Activated CD8-positive, alpha-beta memory T cell treated with anti-CD3 and anti-CD28 coated beads, Interleukin-2, amount 50 U/mL, for 24 hours (primary cell): Measurements from ENCODE around the gene SPINT2.
"Not testable (repeated sequence)": the region's sequence is repeated elsewhere in the genome, so short reads cannot be mapped to it uniquely, and the experiment has no call there.

Experiments used
- DNase-seq: peaks from one replicate; pipeline ENCODE4 v3.0.0-alpha.2; 2020; ENCODE audit errors: extremely low read depth

The SPINT2 gene

GRCh38 chr19:38239816-38240215 is 24.6 kb upstream of the SPINT2 start:
- no peak for DNase-seq

DNA sequence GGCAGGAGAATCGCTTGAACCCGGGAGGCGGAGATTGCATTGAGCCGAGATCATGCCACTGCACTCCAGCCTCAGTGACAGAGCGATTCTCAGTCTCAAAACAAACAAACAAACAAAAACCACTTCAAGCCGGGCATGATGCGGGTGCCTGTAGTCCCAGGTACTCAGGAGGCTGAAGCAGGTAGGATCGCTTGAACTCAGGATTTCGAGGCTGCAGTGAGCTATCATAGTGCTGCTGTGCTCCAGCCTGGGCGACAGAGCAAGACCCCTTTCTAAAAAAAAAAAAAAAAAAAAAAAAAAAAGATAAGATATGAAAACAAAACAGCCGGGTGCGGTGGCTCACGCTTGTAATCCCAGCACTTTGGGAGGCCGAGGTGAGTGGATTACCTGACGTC is 21.1 kb upstream of the SPINT2 start:
- no peak for DNase-seq

DNA sequence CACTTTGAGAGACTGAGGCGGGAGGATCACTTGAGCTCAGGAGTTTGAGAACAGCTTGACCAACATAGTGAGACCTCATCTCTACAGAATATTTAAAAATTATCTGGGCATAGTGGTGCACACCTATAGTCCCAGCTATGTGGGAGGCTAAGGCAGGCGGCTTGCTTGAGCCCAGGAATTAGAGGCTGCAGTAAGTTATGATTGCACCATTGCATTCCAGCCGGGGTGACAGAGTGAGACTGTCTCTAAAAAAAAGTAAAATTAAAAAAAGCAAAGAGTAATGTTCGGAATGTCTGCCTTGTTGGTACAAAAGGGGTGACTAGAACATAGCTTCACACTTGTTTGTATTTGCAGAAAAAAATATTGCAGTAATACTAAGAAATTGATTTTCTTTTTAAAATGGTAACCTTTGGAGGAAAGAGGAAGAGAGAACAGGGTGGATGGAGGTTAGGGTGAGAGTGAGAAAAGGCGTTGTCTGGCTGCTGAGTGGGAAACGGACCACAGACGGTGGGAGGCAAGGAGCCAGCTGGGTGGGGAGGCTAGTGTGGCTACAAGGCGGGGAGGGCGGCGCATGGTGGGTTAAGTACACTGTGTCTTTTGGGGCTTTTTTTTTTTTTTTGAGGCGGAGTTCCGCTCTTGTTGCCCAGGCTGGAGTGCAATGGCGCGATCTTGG is 18.4 kb upstream of the SPINT2 start:
- DNase-seq: no peak

GRCh38 chr19:38247126-38247525 is 17.2 kb upstream of the SPINT2 start:
- no peak for DNase-seq

DNA sequence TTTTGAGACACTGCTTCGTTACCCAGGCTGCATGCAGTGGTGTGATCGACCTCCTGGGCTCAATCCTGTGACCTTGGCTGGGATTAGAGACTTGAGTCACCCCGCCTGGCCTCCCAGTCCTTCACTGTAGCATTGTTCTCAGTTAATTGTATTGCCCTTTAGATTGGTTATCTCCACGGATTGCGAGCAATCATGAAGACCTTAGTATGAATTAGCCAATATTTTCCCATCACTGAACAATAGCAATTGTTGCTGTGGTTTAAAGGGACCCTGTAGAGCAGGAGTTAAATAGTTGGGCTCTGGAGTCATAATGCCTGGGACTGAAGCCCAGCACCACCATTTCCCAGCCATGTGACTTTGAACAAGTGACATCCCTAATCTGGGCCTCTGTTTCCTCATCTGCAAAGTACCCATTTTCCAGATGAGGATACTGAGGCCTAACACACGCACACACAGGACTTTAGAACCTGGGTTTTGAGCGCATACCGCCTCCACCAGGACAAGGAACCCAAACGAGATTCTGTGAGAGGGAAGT is 16.6 kb upstream of the SPINT2 start:
- DNase-seq: no peak

DNA sequence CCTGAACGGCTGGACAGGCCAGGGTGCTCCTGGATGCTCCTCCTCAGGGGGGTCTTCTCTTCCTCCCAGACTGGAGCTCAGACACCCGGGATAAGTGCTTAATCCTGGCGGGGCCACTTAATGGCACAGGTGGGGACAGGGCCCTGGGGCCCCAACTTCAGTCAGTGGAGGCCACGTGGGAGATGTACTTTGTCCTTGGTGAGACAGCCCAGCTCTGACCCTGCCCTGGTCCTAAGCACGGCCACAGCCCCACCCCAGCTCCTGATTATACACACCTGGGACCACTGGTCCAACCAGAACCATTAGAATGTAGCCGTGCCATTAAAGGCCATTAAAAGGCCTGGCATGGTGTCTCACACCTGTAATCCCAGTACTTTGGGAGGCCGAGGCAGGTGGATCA is 16.0 kb upstream of the SPINT2 start:
- DNase-seq: no peak

DNA sequence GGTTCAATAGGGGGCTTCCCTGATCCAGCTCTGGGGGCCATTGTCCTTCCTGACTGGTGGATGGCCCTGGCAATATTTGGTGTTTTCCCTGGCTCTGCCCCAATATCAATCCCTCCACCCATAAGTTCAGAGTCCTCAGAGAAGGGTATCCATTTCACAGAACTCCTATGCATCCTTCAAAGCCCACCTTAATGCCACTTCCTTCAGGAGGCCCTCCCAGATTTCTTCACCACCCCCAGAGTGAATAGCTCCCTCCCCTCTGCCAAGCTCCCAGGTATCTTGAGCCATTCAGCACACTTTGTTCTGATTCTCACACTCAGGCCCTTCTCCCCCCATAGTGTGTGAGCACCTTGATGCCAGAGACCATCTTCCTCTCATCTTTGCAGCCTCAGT is 13.9 kb upstream of the SPINT2 start:
- no peak for DNase-seq

GRCh38 chr19:38250821-38251563 is 13.4 kb upstream of the SPINT2 start:
- no peak for DNase-seq

GRCh38 chr19:38251564-38252051 is 12.8 kb upstream of the SPINT2 start:
- DNase-seq: no peak

DNA sequence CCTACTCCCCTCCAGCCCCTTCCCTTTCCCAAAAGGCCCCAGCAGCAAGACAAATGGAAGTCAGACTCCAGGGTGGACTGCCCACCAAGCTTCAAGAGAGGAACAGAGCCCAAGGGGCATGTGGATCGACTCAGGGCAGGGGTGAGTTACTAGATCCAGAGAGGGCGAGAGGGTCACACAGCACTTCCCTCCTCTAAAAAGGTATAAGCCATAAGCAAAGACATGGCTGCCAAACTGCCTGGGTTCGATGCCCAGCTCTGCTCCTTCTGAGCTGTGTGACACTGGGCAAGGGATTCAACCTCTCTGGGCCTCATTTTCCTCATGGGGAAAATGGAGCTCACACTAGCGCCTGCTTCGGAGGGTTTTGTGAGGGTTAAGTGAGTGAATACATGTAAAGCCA is 12.0 kb upstream of the SPINT2 start:
- no peak for DNase-seq

DNA sequence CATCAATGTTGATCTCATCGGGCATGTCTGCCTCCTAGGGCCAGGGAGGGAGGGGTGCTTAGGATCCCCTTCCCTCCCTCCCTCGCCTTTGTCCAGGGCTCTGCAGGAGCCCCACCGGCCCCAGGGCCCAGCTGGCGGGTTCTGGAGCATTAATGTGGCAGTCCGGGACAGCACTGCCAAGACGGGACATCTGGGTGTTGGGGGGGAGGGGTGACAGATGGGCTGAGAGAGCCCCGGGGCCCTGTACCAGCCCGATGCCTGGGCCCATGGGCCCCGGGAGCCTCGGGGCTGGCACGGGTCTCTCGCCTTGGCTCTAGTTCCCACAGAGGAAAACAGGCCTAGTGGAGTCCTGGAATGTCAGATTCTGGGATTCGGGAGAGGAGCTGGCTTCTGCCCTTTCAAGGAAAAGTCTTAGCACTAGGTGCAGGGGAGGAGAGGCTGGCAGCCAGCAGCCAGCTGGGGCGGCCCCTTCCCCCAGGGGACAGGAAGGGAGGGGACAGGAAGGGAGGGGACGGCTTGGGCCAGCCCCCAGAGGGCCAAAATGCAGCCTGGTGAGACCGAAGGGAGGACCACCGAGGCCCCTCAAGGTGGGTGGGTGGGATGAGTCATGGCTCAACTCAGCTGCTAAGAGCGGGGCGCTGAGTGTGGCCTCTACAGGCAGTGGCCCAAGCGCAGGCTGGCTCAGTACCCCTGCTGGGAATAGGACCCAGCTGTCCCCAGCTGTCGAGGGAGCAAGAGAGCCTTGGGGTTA is 11.3 kb upstream of the SPINT2 start:
- no peak for DNase-seq

DNA sequence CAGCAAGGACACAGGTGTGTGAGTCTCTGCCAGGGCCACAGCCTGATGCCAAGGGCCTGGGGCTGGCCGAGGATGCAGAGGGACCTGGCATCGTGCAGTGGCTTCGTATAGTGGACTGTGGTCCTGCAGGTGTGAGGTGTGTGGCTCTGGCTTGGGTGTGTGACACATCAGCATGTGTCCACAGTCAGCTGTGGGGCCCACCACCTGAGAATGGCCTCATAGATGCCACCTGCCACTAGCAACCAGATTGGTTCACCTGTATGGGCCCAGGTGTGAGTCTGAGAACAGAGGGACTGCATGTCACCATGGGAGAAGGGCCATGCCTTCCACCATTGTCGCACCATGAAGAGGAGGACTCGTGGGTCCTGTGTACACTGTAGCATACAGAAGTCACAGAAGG is 10.6 kb upstream of the SPINT2 start:
- DNase-seq: no peak

DNA sequence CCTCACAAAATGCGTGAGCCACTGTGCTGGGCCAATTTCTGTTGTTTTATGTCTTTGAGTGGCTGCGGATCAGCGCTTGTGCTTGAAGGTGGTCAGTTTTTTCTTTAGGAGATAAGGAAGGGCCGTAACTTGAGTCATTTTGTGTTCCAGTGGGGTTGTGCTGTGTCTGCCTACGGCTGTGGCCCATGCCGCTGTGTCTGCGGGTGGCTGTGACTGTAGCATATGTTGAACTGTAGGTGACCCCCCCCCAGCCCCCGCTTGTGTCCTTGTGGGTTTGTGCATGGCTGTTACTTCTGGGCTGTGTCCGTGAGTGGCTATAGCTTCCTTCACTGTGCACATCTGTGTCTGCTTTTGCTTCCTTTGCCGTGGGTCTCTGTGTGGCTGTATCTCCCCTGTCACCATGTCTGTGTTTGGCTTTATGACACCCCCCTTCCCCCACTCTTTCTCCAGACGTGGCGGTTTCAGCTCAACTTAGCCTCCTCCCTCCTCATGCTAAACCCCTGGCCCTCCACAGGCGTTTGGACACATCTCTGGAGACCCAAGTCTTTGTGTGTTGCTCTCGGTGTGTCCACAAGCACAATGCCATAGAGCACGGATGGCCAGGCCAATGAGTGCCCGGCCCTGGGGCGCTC is 8.9 kb upstream of the SPINT2 start:
- no peak for DNase-seq

- not testable (repeated sequence) for DNase-seq
Measured at GRCh38 chr19:38261942-38262341, 2.4 kb upstream of the SPINT2 start.

DNA sequence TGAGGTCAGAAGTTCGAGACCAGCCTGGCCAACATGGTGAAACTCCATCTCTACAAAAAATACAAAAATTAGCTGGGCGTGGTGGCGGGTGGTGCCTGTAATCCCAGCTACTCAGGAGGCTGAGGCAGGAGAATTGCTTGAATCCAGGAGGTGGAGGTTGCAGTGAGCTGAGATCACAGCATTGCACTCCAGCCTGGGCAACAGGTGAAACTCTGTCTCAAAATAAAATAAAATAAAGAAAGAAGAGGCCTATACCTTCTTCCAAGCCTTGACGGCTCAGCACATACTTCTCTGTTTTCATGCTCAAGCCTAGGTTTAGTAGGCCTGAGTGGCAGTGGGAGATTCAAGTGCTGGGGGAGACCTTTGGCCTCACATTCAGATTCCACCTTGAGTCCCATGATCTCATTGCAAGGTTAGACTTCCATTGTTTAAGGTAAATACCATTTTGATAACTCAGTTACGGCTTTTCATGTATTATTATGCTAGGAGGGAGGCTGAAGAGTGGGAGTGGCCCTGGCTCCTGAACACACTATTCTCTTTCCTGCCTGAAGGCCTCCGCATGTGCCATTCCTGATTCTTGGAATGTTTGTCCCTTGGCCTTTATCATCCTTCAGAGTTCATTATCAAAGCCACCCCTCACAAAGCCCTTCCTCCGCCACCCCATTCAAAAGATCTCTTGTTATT is 1.6 kb upstream of the SPINT2 start:
- DNase-seq: no peak

DNA sequence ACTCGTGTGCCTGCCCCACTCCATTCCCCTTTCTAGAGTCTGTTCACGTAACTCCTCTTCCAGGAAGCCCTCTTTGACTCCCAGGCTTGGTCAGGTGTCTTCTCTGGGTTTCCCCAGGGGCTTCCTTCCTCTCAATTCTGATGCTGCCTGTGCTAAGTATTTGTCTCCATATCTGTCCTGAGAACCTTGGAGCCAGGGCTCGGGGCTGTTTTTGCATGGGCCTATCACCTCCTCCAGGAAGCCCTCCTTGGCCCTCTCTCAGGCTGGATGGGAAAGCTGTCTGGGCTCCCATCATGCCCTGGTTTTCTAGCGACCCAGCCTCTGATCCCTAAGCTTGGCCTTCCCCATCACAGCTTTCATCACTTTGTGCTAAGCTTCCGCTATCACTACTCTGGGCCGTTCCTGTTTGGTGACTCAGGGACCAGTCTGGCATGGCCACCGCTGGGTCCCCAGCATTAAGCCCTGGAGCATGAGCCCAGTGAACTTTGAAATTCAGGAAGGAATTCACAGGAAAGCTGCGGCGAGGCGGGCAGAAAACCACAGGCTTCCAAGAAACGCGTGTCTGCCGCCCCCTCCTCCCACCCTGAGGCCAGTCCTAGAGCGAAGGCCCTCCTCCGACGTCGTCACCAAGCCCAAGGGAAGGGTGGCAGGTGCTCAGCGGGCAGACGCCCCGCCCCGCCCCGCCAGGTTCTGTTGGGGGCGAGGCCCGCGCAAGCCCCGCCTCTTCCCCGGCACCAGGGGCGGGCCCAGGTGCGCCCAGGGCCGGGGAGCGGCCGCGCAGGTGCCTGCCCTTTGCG is 486 bp upstream of the SPINT2 start:
- peak; percentile 30 for DNase-seq

DNA sequence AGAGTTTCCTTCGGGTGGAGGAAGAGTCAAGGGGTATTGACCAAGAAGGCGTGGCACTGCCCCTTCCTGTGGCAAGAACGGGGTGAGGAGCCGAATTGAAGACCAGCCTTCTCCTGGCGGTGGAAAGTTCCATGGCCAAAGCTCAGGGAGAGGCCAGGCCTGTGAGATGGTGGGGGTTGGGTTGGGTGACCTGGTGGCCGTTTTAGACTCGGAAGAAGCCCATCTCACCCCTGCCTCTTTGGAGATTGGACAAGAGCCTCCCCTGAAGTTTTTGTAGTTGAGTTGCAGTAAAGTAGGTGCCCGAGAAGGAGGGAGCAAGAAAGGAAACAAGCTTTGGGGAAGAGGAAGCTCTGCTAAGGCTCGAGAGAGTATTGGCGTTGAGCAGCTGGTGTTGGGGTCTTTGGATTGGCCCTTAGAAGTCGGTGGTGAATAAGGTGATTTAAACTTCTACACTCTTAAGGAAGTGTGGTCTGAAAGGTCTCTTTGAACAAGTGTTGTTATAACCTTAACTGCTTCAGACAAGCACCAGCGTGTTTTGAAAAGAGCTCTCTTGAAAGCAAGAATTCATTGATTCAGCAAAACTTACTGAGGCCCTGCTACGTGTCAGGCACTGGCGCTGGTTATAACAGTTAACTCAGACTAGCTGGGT is 964 bp downstream of the SPINT2 start:
- DNase-seq: no peak

DNA sequence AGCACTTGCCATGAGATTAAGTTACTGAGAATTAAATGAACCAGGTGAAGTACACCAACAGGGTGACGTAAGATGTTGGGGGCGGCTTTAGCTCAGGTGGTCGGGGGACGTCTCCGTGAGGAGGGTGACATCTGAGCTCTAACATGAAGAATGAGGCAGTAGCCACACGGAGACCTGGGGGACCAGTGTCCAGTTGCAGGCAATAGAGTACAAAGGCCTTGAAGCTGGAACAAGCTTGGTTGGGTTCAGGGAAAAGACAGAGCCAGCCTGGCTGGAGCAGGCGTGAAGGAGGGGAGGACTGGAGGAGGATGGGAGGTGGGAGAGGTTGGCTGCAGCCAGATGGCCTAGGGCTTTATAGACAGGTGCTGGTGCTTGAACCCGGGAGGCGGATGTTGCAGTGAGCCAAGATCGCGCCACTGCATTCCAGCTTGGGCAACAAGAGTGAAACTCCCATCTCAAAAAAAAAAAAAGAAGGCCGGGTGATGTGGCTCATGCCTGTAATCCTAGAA is 1.6 kb downstream of the SPINT2 start:
- DNase-seq: no peak

DNA sequence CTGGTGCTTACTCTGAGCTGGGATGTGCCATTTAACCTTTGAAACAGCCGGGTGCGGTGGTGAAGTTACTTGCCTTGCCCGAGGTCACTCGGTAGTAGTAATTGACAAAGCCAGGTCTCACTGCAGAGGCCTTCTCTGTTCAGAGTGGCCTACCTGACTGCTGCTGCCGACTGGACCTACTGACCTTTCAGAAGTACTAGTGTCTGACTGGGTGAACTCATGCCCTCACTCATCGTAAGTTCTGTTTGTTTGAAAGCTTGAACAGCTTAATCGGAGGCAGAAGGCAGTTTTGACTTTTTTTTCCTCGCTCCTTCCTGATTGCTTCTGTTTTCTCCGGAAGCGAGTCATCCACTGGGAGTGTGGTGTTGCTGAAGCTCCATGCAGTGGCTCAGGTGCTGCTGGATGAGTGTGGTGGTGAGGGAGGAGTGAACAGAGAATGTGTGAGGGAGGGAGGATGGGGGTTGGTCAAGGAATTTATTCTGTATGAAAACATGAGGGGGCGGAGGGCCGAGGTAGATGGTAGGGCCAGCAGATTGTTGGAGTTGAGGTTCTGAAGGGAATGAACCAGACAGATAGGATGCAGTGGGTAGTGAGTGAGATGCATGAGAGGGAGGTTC is 2.7 kb downstream of the SPINT2 start:
- DNase-seq: no peak
